ENCODE measurements around the gene MXI1. TPM values are rescaled to one million over a fixed set of nuclear protein-coding genes. Genes with fewer than 3 reads are reported as not detected.

The MXI1 gene
- total RNA-seq, 1 donor from 2014 or later, result 20.0 TPM

GRCh38 chr10:110274072-110274627 lies 66.7 kb downstream of the MXI1 start:
- Histone ChIP-seq H3K4me3 (ENCODE audit: low read depth, low read length) (no peak overlapping the region), H3K27me3 (ENCODE audit: control insufficient read depth, insufficient read depth, low read length) (no peaks in the 10 kb centered on the region), H3K36me3 (ENCODE audit: control insufficient read depth, insufficient read depth, low read length) (no peaks in the 10 kb centered on the region)
- TF ChIP-seq, protein P1, sequence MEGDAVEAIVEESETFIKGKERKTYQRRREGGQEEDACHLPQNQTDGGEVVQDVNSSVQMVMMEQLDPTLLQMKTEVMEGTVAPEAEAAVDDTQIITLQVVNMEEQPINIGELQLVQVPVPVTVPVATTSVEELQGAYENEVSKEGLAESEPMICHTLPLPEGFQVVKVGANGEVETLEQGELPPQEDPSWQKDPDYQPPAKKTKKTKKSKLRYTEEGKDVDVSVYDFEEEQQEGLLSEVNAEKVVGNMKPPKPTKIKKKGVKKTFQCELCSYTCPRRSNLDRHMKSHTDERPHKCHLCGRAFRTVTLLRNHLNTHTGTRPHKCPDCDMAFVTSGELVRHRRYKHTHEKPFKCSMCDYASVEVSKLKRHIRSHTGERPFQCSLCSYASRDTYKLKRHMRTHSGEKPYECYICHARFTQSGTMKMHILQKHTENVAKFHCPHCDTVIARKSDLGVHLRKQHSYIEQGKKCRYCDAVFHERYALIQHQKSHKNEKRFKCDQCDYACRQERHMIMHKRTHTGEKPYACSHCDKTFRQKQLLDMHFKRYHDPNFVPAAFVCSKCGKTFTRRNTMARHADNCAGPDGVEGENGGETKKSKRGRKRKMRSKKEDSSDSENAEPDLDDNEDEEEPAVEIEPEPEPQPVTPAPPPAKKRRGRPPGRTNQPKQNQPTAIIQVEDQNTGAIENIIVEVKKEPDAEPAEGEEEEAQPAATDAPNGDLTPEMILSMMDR (IDR thresholded peaks at IDR 0.05; ENCODE audit: insufficient read depth, low read length, poor library complexity, severe bottlenecking), result no peak
- DNase-seq (ENCODE audit: low read depth), result no peak

GRCh38 chr10:110274647-110275046 lies 67.2 kb downstream of the MXI1 start:
- no peak for DNase-seq (ENCODE audit: low read depth)
- Histone ChIP-seq H3K36me3 (ENCODE audit: control insufficient read depth, insufficient read depth, low read length) (no peaks in the 10 kb centered on the region), H3K4me3 (ENCODE audit: low read depth, low read length) (no peak overlapping the region), H3K27me3 (ENCODE audit: control insufficient read depth, insufficient read depth, low read length) (no peaks in the 10 kb centered on the region)
- TF ChIP-seq, protein P1 (IDR thresholded peaks at IDR 0.05; ENCODE audit: insufficient read depth, low read length, poor library complexity, severe bottlenecking), result no peak

- Histone ChIP-seq H3K27me3 (ENCODE audit: control insufficient read depth, insufficient read depth, low read length) (no peaks in the 10 kb centered on the region), H3K4me3 (ENCODE audit: low read depth, low read length) (no peak overlapping the region), H3K36me3 (ENCODE audit: control insufficient read depth, insufficient read depth, low read length) (no peaks in the 10 kb centered on the region)
- DNase-seq (ENCODE audit: low read depth), result no peak
- TF ChIP-seq, protein P1 (IDR thresholded peaks at IDR 0.05; ENCODE audit: insufficient read depth, low read length, poor library complexity, severe bottlenecking), result no peak
These were observed 67.8 kb downstream of the MXI1 start for GRCh38 chr10:110275128-110275729.

DNA sequence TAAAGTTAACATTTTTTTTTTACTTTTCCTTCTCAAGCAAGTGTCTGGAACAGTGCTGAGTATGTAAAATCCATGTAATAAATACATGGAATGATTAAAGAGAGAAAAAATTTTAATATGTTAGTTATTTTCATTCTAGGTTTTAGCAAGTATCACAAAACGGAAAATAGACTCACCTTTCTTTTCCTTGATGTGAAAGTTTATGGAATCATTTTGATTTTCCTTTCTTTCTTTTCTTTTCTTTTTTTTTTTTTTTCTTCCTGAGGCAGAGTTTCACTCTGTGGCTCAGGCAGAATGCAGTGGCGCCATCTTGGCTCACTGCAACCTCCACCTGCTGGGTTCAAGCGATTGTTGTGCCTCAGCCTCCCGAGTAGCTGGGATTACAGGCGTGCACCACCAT lies 69.2 kb downstream of the MXI1 start:
- DNase-seq (ENCODE audit: low read depth), result no peak
- Histone ChIP-seq H3K36me3 (ENCODE audit: control insufficient read depth, insufficient read depth, low read length) (no peaks in the 10 kb centered on the region), H3K27me3 (ENCODE audit: control insufficient read depth, insufficient read depth, low read length) (no peaks in the 10 kb centered on the region), H3K4me3 (ENCODE audit: low read depth, low read length) (no peak overlapping the region)
- TF ChIP-seq, protein P1 (IDR thresholded peaks at IDR 0.05; ENCODE audit: insufficient read depth, low read length, poor library complexity, severe bottlenecking), result no peak

DNA sequence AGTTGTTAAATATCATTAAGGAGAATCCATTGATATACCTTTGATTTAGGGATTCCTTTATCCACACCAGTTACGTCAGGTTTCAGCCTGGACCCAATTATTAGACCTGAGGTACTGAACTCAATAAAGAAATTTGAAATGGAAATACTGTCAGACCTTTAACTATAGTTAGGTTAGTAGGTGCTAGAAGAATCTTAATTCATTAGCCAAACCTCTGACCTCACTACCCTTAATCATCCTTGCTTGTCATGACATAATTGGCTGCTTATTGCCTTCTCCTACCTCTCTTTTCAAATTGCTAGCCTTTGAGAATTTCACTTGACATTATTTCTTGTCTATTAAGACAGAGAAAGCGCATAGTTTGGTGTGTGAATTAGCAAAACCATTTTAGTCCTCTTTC lies 70.2 kb downstream of the MXI1 start:
- H3K27me3 ChIP-seq (ENCODE audit: control insufficient read depth, insufficient read depth, low read length), result no peaks in the 10 kb centered on the region
- TF ChIP-seq, protein P1 (IDR thresholded peaks at IDR 0.05; ENCODE audit: insufficient read depth, low read length, poor library complexity, severe bottlenecking), result no peak
- no peak overlapping the region for H3K4me3 ChIP-seq (ENCODE audit: low read depth, low read length)
- DNase-seq (ENCODE audit: low read depth), result no peak
- no peaks in the 10 kb centered on the region for H3K36me3 ChIP-seq (ENCODE audit: control insufficient read depth, insufficient read depth, low read length)

Measured in kidney epithelial cell (primary cell).